Nephron (organoid): ENCODE results near the gene LPGAT1.

Source experiments
- H3K27ac Mint-ChIP-seq, 3 experiments: 2 replicates each; pipeline ENCODE4 v1.8.0; 2020; ENCODE audit warnings: mixed read lengths in 3 of 3, mild to moderate bottlenecking in 2 of 3, moderate library complexity in 1 of 3
- H3K27me3 Mint-ChIP-seq: 2 replicates; pipeline ENCODE4 v1.8.0; 2021; ENCODE audit warnings: low read depth, mild to moderate bottlenecking, moderate library complexity, mixed read lengths
- H3K36me3 Mint-ChIP-seq: 2 replicates; pipeline ENCODE4 v1.8.0; 2020; ENCODE audit warnings: low read depth, mixed read lengths
- H3K4me1 Mint-ChIP-seq: 2 replicates; pipeline ENCODE4 v1.8.0; 2020; ENCODE audit warnings: mixed read lengths
- H3K4me3 Mint-ChIP-seq, 3 experiments: 2 replicates each; pipeline ENCODE4 v1.8.0; 2020; ENCODE audit warnings: mild to moderate bottlenecking in 3 of 3, mixed read lengths in 3 of 3, moderate library complexity in 2 of 3
- H3K9me3 Mint-ChIP-seq: 2 replicates; pipeline ENCODE4 v1.8.0; 2020; ENCODE audit warnings: mixed read lengths
- CTCF ChIP-seq, 3 experiments: fragments of 200-600 bp; sonication (generic); IDR thresholded peaks; one replicate each; pipeline ENCODE4 v1.5.0; 2021; ENCODE audit warnings: antibody characterized with exemption in 3 of 3; ENCODE audit not compliant: unreplicated experiment in 3 of 3

Gene LPGAT1

GRCh38 chr1:211764701-211765100 lies 65.9 kb downstream of the LPGAT1 start:
- H3K36me3 Mint-ChIP-seq = peaks cover 28% of the 10 kb centered on the region
- H3K4me1 Mint-ChIP-seq = peaks cover 10% of the 10 kb centered on the region
- no peaks in the 10 kb centered on the region for H3K27me3 Mint-ChIP-seq

GRCh38 chr1:211762206-211762605 lies 68.4 kb downstream of the LPGAT1 start:
- no peaks in the 10 kb centered on the region for H3K27me3 Mint-ChIP-seq
- peaks cover 10% of the 10 kb centered on the region for H3K4me1 Mint-ChIP-seq
- no peak for TF ChIP-seq CTCF (IDR thresholded peaks at IDR 0.05; ENCODE audit: unreplicated experiment in 3 of 3)
- H3K9me3 Mint-ChIP-seq = peaks cover 3% of the 10 kb centered on the region
- no peak overlapping the region for H3K4me3 Mint-ChIP-seq
- peaks cover 36% of the 10 kb centered on the region for H3K36me3 Mint-ChIP-seq
- no peak overlapping the region for H3K27ac Mint-ChIP-seq

More at GRCh38 chr1:211764701-211765100, 65.9 kb downstream of the LPGAT1 start:
- Mint-ChIP-seq H3K9me3 (no peaks in the 10 kb centered on the region), H3K27ac (no peak overlapping the region), H3K4me3 (no peak overlapping the region)
- no peak for TF ChIP-seq CTCF (IDR thresholded peaks at IDR 0.05; ENCODE audit: unreplicated experiment in 3 of 3)

GRCh38 chr1:211761400-211761799 lies 69.2 kb downstream of the LPGAT1 start:
- no peak overlapping the region for H3K27ac Mint-ChIP-seq
- no peaks in the 10 kb centered on the region for H3K27me3 Mint-ChIP-seq
- H3K9me3 Mint-ChIP-seq = peaks cover 3% of the 10 kb centered on the region
- peaks cover 10% of the 10 kb centered on the region for H3K4me1 Mint-ChIP-seq
- no peak overlapping the region for H3K4me3 Mint-ChIP-seq
- H3K36me3 Mint-ChIP-seq = peaks cover 33% of the 10 kb centered on the region
- TF ChIP-seq CTCF (IDR thresholded peaks at IDR 0.05; ENCODE audit: unreplicated experiment in 3 of 3) = no peak

- Mint-ChIP-seq H3K4me3 (no peak overlapping the region), H3K27ac (no peak overlapping the region), H3K9me3 (peaks cover 3% of the 10 kb centered on the region), H3K36me3 (peaks cover 21% of the 10 kb centered on the region), H3K4me1 (no peaks in the 10 kb centered on the region), H3K27me3 (no peaks in the 10 kb centered on the region)
- no peak for TF ChIP-seq CTCF (IDR thresholded peaks at IDR 0.05; ENCODE audit: unreplicated experiment in 3 of 3)
Measured at GRCh38 chr1:211756471-211757020, 74.0 kb downstream of the LPGAT1 start.

- no peak for TF ChIP-seq CTCF (IDR thresholded peaks at IDR 0.05; ENCODE audit: unreplicated experiment in 3 of 3)
- H3K4me1 Mint-ChIP-seq = no peaks in the 10 kb centered on the region
- H3K36me3 Mint-ChIP-seq = peaks cover 25% of the 10 kb centered on the region
- H3K9me3 Mint-ChIP-seq = peaks cover 3% of the 10 kb centered on the region
- H3K4me3 Mint-ChIP-seq = no peak overlapping the region
- no peaks in the 10 kb centered on the region for H3K27me3 Mint-ChIP-seq
- no peak overlapping the region for H3K27ac Mint-ChIP-seq
Measured at GRCh38 chr1:211753649-211754251, 76.8 kb downstream of the LPGAT1 start.

GRCh38 chr1:211752951-211753486 lies 77.5 kb downstream of the LPGAT1 start:
- no peak for TF ChIP-seq CTCF (IDR thresholded peaks at IDR 0.05; ENCODE audit: unreplicated experiment in 3 of 3)

More at GRCh38 chr1:211752951-211753486, 77.5 kb downstream of the LPGAT1 start:
- H3K36me3 Mint-ChIP-seq = peaks cover 23% of the 10 kb centered on the region
- peaks cover 3% of the 10 kb centered on the region for H3K9me3 Mint-ChIP-seq
- H3K27me3 Mint-ChIP-seq = no peaks in the 10 kb centered on the region
- no peak overlapping the region for H3K4me3 Mint-ChIP-seq
- no peak overlapping the region for H3K27ac Mint-ChIP-seq
- no peaks in the 10 kb centered on the region for H3K4me1 Mint-ChIP-seq
